Ishikawa (cell line): ENCODE results near the gene CNTNAP5.

ENCODE experiments used
- CEBPB ChIP-seq: IDR thresholded peaks from 2 replicates; pipeline ENCODE4 v1.6.1; 2012
- CREB1 ChIP-seq: IDR thresholded peaks from 2 replicates; pipeline ENCODE4 v1.6.1; 2012; ENCODE audit warnings: low read depth
- EGR1 ChIP-seq: IDR thresholded peaks from 2 replicates; pipeline ENCODE4 v1.6.1; 2012
- EP300 ChIP-seq: IDR thresholded peaks from 2 replicates; pipeline ENCODE4 v1.6.1; 2012; ENCODE audit warnings: borderline replicate concordance
- FOXM1 ChIP-seq: IDR thresholded peaks from 2 replicates; pipeline ENCODE4 v1.6.1; 2012; ENCODE audit warnings: low read depth, borderline replicate concordance
- RAD21 ChIP-seq: IDR thresholded peaks from 2 replicates; pipeline ENCODE4 v1.6.1; 2012; ENCODE audit warnings: low read depth
- REST ChIP-seq: IDR thresholded peaks from 2 replicates; pipeline ENCODE4 v1.6.1; 2012; ENCODE audit warnings: low read depth, mild to moderate bottlenecking
- TEAD4 ChIP-seq: IDR thresholded peaks from 2 replicates; pipeline ENCODE4 v1.6.1; 2012
- USF1 ChIP-seq: IDR thresholded peaks from 2 replicates; pipeline ENCODE4 v1.6.1; 2012
- YY1 ChIP-seq: IDR thresholded peaks from 2 replicates; pipeline ENCODE4 v1.6.1; 2012; ENCODE audit warnings: low read depth
- TF ChIP-seq, protein P1 (sequence below): IDR thresholded peaks from 2 replicates; pipeline ENCODE4 v1.6.1; 2012

- TF ChIP-seq CEBPB, result no peak
- TF ChIP-seq YY1, result no peak
- no peak for TF ChIP-seq FOXM1
- no peak for TF ChIP-seq EGR1
- no peak for TF ChIP-seq TEAD4
- no peak for TF ChIP-seq CREB1
- TF ChIP-seq RAD21, result no peak
- TF ChIP-seq EP300, result no peak
- TF ChIP-seq REST, result no peak
- TF ChIP-seq, protein P1, sequence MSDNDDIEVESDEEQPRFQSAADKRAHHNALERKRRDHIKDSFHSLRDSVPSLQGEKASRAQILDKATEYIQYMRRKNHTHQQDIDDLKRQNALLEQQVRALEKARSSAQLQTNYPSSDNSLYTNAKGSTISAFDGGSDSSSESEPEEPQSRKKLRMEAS, result no peak
- TF ChIP-seq USF1, result no peak
Observed at GRCh38 chr2:124877141-124877577, 852.1 kb downstream of the CNTNAP5 start.
